H9 (cell line): Measurements from ENCODE around the gene CMTM7. TPM values are rescaled to one million over a fixed set of nuclear protein-coding genes. Genes with fewer than 3 reads are reported as not detected.

ENCODE experiments used
- DNase-seq: peaks from one replicate; pipeline ENCODE4 v3.0.0-alpha.2; 2017
- H2AFZ ChIP-seq: one replicate; pipeline ENCODE4 v1.6.1; 2013; ENCODE audit warnings: mild to moderate bottlenecking, low read length, control low read depth, moderate library complexity
- H2AK5ac ChIP-seq: 2 replicates; pipeline ENCODE4 v1.6.1; 2013; ENCODE audit warnings: low read length, control low read depth, mixed read lengths; ENCODE audit not compliant: insufficient read length
- H2BK120ac ChIP-seq: one replicate; pipeline ENCODE4 v1.6.1; 2013; ENCODE audit warnings: low read depth, mild to moderate bottlenecking, low read length, control low read depth, inconsistent platforms; ENCODE audit not compliant: poor library complexity, severe bottlenecking
- H2BK12ac ChIP-seq: 2 replicates; pipeline ENCODE4 v1.6.1; 2013; ENCODE audit warnings: low read length, control low read depth, mixed read lengths, low read depth; ENCODE audit not compliant: insufficient read length
- H2BK15ac ChIP-seq: 2 replicates; pipeline ENCODE4 v1.6.1; 2013; ENCODE audit warnings: low read depth, low read length, control low read depth
- H2BK20ac ChIP-seq: one replicate; pipeline ENCODE4 v1.6.1; 2013; ENCODE audit warnings: low read depth, mild to moderate bottlenecking, low read length, control low read depth, inconsistent platforms; ENCODE audit not compliant: poor library complexity, severe bottlenecking
- H2BK5ac ChIP-seq: 2 replicates; pipeline ENCODE4 v1.6.1; 2013; ENCODE audit warnings: low read length, control low read depth, mixed read lengths; ENCODE audit not compliant: insufficient read length
- H3K14ac ChIP-seq: 2 replicates; pipeline ENCODE4 v1.6.1; 2013; ENCODE audit warnings: low read length, control low read depth; ENCODE audit not compliant: insufficient read depth
- H3K18ac ChIP-seq: 2 replicates; pipeline ENCODE4 v1.6.1; 2013; ENCODE audit warnings: low read depth, mild to moderate bottlenecking, mixed read lengths, low read length, control low read depth; ENCODE audit not compliant: insufficient read length
- H3K23ac ChIP-seq: 2 replicates; pipeline ENCODE4 v1.6.1; 2013; ENCODE audit warnings: low read length, control low read depth, mixed read lengths, low read depth; ENCODE audit not compliant: insufficient read length
- H3K23me2 ChIP-seq: 2 replicates; pipeline ENCODE4 v1.6.1; 2013; ENCODE audit warnings: low read depth, mild to moderate bottlenecking, mixed read lengths, low read length, control low read depth; ENCODE audit not compliant: insufficient read length, poor library complexity, severe bottlenecking
- H3K27ac ChIP-seq: 2 replicates; pipeline ENCODE4 v1.5.1; 2013; ENCODE audit warnings: low read length, control low read depth, mixed read lengths, low read depth; ENCODE audit not compliant: insufficient read length
- H3K27me3 ChIP-seq: 2 replicates; pipeline ENCODE4 v1.6.1; 2013; ENCODE audit warnings: low read length, control low read depth, inconsistent platforms; ENCODE audit not compliant: insufficient read depth
- H3K4ac ChIP-seq: 2 replicates; pipeline ENCODE4 v1.6.1; 2013; ENCODE audit warnings: low read depth, mild to moderate bottlenecking, control low read depth, inconsistent platforms, low read length, moderate library complexity
- H3K4me1 ChIP-seq: 2 replicates; pipeline ENCODE4 v1.6.1; 2013; ENCODE audit warnings: low read length, control low read depth, inconsistent platforms; ENCODE audit not compliant: insufficient read depth
- H3K4me2 ChIP-seq: 2 replicates; pipeline ENCODE4 v1.6.1; 2013; ENCODE audit warnings: low read length, control low read depth, mixed read lengths; ENCODE audit not compliant: insufficient read length, insufficient read depth
- H3K56ac ChIP-seq: 2 replicates; pipeline ENCODE4 v1.6.1; 2013; ENCODE audit warnings: low read depth, mild to moderate bottlenecking, mixed read lengths, low read length, control low read depth; ENCODE audit not compliant: insufficient read length
- H3K79me1 ChIP-seq: 2 replicates; pipeline ENCODE4 v1.6.1; 2013; ENCODE audit warnings: low read depth, mild to moderate bottlenecking, moderate library complexity, low read length, control low read depth, inconsistent platforms; ENCODE audit not compliant: insufficient read depth, poor library complexity, severe bottlenecking
- H3K79me2 ChIP-seq: 2 replicates; pipeline ENCODE4 v1.6.1; 2013; ENCODE audit warnings: low read length, control low read depth, inconsistent platforms; ENCODE audit not compliant: insufficient read depth
- H3K9ac ChIP-seq: 2 replicates; pipeline ENCODE4 v1.6.1; 2013; ENCODE audit warnings: low read length, control low read depth, mixed read lengths; ENCODE audit not compliant: insufficient read length; ENCODE audit errors: extremely low read depth
- H3K9me3 ChIP-seq: one replicate; pipeline ENCODE4 v1.6.1; 2013; ENCODE audit warnings: low read depth, low read length, inconsistent platforms; ENCODE audit not compliant: control insufficient read depth
- H3T11ph ChIP-seq: one replicate; pipeline ENCODE4 v1.6.1; 2013; ENCODE audit warnings: mild to moderate bottlenecking, low read length, control low read depth, inconsistent platforms
- H4K20me1 ChIP-seq: one replicate; pipeline ENCODE4 v1.6.1; 2013; ENCODE audit not compliant: control insufficient read depth, insufficient read length, insufficient read depth
- H4K5ac ChIP-seq: 2 replicates; pipeline ENCODE4 v1.6.1; 2013; ENCODE audit warnings: low read depth, mild to moderate bottlenecking, mixed read lengths, low read length, control low read depth; ENCODE audit not compliant: insufficient read length
- H4K8ac ChIP-seq: replicated peaks from 2 replicates; pipeline ENCODE4 v1.6.1; 2013; ENCODE audit warnings: low read length, control low read depth, mixed read lengths, low read depth; ENCODE audit not compliant: insufficient read length
- H4K91ac ChIP-seq: 2 replicates; pipeline ENCODE4 v1.6.1; 2013; ENCODE audit warnings: low read depth, mild to moderate bottlenecking, moderate library complexity, mixed read lengths, low read length, control low read depth; ENCODE audit not compliant: insufficient read length
- H3K27ac Mint-ChIP-seq, 3 experiments: 2 replicates in 2 of 3; 3 replicates in 1 of 3; pipeline ENCODE4 v1.8.0; 2020 to 2021; ENCODE audit warnings: mixed read lengths in 3 of 3, mild to moderate bottlenecking in 1 of 3, moderate library complexity in 1 of 3
- H3K27me3 Mint-ChIP-seq: 2 replicates; pipeline ENCODE4 v1.8.0; 2021; ENCODE audit warnings: low read depth, mild to moderate bottlenecking, moderate library complexity, mixed read lengths
- H3K36me3 Mint-ChIP-seq, 3 experiments: 2 replicates in 2 of 3; 3 replicates in 1 of 3; pipeline ENCODE4 v1.8.0; 2020 to 2021; ENCODE audit warnings: low read depth in 3 of 3, mixed read lengths in 3 of 3; ENCODE audit not compliant: insufficient read depth in 1 of 3
- H3K4me1 Mint-ChIP-seq, 2 experiments: 2 replicates each; pipeline ENCODE4 v1.8.0; 2020; ENCODE audit warnings: mixed read lengths in 2 of 2
- H3K4me3 Mint-ChIP-seq, 2 experiments: 2 replicates in 1 of 2; 3 replicates in 1 of 2; pipeline ENCODE4 v1.8.0; 2020 to 2021; ENCODE audit warnings: mild to moderate bottlenecking in 2 of 2, mixed read lengths in 2 of 2, moderate library complexity in 1 of 2
- H3K9me3 Mint-ChIP-seq, 2 experiments: 2 replicates in 1 of 2; 3 replicates in 1 of 2; pipeline ENCODE4 v1.8.0; 2020; ENCODE audit warnings: mild to moderate bottlenecking in 2 of 2, mixed read lengths in 2 of 2, moderate library complexity in 1 of 2
- CTCF ChIP-seq: fragments of 200-600 bp; sonication (generic); conservative IDR thresholded peaks from 3 replicates; pipeline ENCODE4 v1.8.0; 2021; ENCODE audit warnings: antibody characterized with exemption, mild to moderate bottlenecking
- WGBS: extraction: QIAGEN DNeasy Blood & Tissue Kit; methylation state at CpG from one replicate; pipeline ENCODE4 v1.1.7; 2013; ENCODE audit warnings: missing lambda C conversion rate, low lambda C conversion rate, mixed read lengths; ENCODE audit not compliant: insufficient read length; ENCODE audit errors: extremely low coverage; 5-methylcytosine and 5-hydroxymethylcytosine counted together
- total RNA-seq: library from RNA; stranded (reverse); gene quantifications from 2 replicates; pipeline ENCODE4 v1.2.1, GENCODE V29; 2021

CMTM7 gene
- total RNA-seq, 1 experiment from 2014 or later, result 23.9 TPM

DNA sequence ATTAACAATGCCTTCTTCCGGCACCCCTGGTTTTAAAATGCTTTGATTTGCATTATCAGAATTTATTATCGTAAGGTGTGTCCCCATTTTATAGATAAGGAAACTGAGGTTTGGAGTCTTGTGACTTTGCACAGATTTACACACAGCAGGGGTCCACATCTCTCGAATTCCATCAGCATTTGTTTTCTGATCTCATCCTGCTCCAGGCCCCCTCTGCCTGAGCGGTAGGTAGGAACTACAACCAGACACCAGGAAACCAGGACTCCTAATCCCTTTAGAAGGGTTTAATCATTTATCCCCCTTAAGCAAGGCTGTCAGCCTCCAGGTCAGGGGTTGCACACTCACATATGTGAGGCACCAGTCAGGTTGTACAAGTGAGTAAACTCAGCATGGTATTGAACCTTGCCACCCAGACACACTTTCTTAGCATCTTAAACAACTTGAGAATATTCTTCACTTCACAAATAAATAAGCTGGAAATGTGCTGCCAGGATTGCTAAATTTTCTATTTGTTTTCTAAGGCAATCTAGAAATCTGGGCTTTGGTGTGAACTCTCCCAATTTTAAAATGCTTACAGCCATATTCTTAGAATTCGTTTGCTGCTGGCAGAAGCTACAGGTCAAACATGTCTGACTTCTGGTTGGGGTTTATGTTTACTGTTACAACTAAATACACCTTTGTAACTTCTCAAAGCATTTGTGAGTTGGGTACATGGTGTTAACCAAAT lies 31.7 kb upstream of the CMTM7 start:
- H4K5ac ChIP-seq, result no peak overlapping the region
- H2AFZ ChIP-seq, result no peak overlapping the region
- H3K4ac ChIP-seq, result no peak overlapping the region
- no CpG with 5 or more reads among the region's 5 CpGs for WGBS
- no peak overlapping the region for H3K27ac ChIP-seq
- H3K4me2 ChIP-seq, result no peak overlapping the region
- no peaks in the 10 kb centered on the region for H3K27me3 ChIP-seq
- no peak overlapping the region for H3K18ac ChIP-seq
- H2BK20ac ChIP-seq, result no peak overlapping the region
- no peak overlapping the region for H2BK5ac ChIP-seq
- no peak overlapping the region for H3K23ac ChIP-seq
- no peaks in the 10 kb centered on the region for H3K9me3 ChIP-seq
- H3K79me1 ChIP-seq, result no peaks in the 10 kb centered on the region
- H2BK15ac ChIP-seq, result no peak overlapping the region
- no peaks in the 10 kb centered on the region for H4K20me1 ChIP-seq
- no peak overlapping the region for H2AK5ac ChIP-seq
- H4K8ac ChIP-seq, result no peak overlapping the region
- Mint-ChIP-seq H3K27ac (peak overlapping the region; percentile 11 to 86 (median 72); a peak in 3 of 7 replicates), H3K4me3 (no peak overlapping the region), H3K9me3 (no peaks in the 10 kb centered on the region), H3K36me3 (peaks cover 0 to 9% (median 3%) of the 10 kb centered on the region in 3 experiments; a peak in 3 of 7 replicates), H3K27me3 (no peaks in the 10 kb centered on the region), H3K4me1 (peaks cover 17 to 20% of the 10 kb centered on the region in 2 experiments)
- no peak overlapping the region for H3K9ac ChIP-seq
- no peak overlapping the region for H4K91ac ChIP-seq
- peak; percentile 51 for DNase-seq
- TF ChIP-seq CTCF, result no peak
- H3K4me1 ChIP-seq, result no peaks in the 10 kb centered on the region; the same call in 1 of the 2 replicates
- H2BK12ac ChIP-seq, result no peak overlapping the region
- H3K56ac ChIP-seq, result no peak overlapping the region
- H3K23me2 ChIP-seq, result no peaks in the 10 kb centered on the region
- H3K79me2 ChIP-seq, result no peaks in the 10 kb centered on the region
- H3K14ac ChIP-seq, result no peak overlapping the region
- no peak overlapping the region for H3T11ph ChIP-seq
- no peak overlapping the region for H2BK120ac ChIP-seq
